NB4 (cell line): ENCODE data around the gene THOC6.
A peak's percentile ranks its signal among the peaks of the same experiment; 100 is the strongest.

Experiments
- DNase-seq: peaks from one replicate; pipeline ENCODE4 v3.0.0; 2010; ENCODE audit warnings: low read depth
- H3K4me3 ChIP-seq: one replicate; pipeline ENCODE4 v1.5.1; 2011; ENCODE audit warnings: mild to moderate bottlenecking, low read depth, low read length, moderate library complexity
- MYC ChIP-seq: IDR thresholded peaks from 2 replicates; pipeline ENCODE4 v1.6.1; 2011; ENCODE audit warnings: low read depth, low read length
- POLR2A ChIP-seq: IDR thresholded peaks from 2 replicates; pipeline ENCODE4 v1.6.1; 2011; ENCODE audit warnings: mild to moderate bottlenecking; ENCODE audit not compliant: insufficient read length; ENCODE audit errors: extremely low read depth
- TF ChIP-seq, protein P1 (sequence below): IDR thresholded peaks from 2 replicates; pipeline ENCODE4 v1.6.1; 2011; ENCODE audit warnings: low read depth, low read length
- TF ChIP-seq, protein P2 (sequence below): IDR thresholded peaks from one replicate; pipeline ENCODE4 v1.5.1; 2012; ENCODE audit warnings: low read depth, low read length

THOC6 gene

DNA sequence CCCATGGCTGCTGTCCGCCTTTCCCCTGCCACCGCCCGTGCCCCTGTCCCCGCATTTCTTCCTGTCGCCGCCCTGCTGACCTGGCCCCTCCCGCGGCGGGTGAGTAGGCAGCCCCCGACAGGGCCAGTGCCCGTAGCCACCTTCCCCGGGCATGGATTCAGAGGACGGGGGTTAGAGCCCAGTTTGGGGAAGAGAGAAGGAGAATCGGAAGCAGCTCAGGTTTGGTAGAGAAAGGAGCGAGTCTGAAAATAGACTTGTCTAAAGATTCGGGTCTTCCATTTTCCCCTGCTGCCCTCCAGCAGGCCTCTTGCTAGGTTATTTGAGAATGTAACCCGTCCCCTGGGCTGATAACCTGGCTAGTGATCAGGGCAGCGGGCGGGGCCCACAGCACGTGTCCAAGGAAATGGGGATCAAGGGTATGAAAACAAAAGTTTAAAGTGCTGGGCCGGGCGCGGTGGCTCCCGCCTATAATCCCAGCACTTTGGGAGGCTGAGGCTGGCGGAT, 19.0 kb upstream of the THOC6 start:
- H3K4me3 ChIP-seq = peak overlapping the region; percentile 56
- TF ChIP-seq MYC = no peak
- TF ChIP-seq, protein P1, sequence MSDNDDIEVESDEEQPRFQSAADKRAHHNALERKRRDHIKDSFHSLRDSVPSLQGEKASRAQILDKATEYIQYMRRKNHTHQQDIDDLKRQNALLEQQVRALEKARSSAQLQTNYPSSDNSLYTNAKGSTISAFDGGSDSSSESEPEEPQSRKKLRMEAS = no peak
- no peak for TF ChIP-seq POLR2A
- TF ChIP-seq, protein P2, sequence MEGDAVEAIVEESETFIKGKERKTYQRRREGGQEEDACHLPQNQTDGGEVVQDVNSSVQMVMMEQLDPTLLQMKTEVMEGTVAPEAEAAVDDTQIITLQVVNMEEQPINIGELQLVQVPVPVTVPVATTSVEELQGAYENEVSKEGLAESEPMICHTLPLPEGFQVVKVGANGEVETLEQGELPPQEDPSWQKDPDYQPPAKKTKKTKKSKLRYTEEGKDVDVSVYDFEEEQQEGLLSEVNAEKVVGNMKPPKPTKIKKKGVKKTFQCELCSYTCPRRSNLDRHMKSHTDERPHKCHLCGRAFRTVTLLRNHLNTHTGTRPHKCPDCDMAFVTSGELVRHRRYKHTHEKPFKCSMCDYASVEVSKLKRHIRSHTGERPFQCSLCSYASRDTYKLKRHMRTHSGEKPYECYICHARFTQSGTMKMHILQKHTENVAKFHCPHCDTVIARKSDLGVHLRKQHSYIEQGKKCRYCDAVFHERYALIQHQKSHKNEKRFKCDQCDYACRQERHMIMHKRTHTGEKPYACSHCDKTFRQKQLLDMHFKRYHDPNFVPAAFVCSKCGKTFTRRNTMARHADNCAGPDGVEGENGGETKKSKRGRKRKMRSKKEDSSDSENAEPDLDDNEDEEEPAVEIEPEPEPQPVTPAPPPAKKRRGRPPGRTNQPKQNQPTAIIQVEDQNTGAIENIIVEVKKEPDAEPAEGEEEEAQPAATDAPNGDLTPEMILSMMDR = no peak
- peak; percentile 57 for DNase-seq

DNA sequence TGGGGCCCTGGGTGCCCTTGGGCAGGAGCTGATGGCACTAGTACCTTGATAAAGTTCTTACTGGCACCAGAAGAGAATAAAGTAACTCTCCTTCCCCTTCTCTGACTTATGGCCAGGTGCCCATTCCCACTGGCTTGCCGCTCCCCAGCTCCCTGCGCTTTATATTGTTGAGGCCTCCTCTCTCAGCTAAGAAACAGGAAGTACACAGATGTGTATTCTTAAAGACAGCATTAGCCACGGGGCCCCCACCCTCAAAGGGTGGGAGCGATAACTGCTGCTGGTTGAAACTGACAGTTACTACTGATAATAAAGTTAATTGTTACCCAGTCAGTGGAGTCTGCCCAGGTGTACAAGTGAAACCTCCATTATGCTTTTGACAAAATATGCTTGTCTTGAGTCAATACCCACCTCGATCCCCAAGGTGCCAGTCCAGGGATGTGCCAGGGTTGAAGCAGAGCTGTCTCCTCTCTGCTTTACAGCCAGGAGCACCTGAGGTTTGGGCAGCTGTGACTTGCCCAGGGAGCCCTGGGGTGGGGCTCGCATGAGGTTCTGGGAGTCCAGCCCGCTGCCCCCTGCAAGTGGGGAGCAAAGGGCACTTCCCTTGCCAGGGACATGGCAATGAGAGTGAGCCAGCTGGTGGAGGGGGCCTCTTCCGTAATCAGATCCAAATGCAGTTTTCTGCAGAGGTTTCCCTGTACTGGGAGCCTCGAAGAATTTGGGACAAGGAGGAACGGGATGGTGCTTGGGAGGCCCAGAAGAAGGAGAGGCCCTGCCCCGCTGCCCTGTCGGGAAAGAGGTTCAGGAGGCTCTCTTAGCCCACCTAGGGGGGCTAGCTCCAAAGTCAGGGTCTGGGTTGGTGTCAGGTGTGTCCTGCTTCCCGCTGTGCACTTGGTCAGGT, 16.5 kb upstream of the THOC6 start:
- no peak for TF ChIP-seq POLR2A
- TF ChIP-seq, protein P2 = no peak
- TF ChIP-seq MYC = no peak
- TF ChIP-seq, protein P1 = no peak
- DNase-seq = peak; percentile 77
- H3K4me3 ChIP-seq = peak overlapping the region; percentile 27

DNA sequence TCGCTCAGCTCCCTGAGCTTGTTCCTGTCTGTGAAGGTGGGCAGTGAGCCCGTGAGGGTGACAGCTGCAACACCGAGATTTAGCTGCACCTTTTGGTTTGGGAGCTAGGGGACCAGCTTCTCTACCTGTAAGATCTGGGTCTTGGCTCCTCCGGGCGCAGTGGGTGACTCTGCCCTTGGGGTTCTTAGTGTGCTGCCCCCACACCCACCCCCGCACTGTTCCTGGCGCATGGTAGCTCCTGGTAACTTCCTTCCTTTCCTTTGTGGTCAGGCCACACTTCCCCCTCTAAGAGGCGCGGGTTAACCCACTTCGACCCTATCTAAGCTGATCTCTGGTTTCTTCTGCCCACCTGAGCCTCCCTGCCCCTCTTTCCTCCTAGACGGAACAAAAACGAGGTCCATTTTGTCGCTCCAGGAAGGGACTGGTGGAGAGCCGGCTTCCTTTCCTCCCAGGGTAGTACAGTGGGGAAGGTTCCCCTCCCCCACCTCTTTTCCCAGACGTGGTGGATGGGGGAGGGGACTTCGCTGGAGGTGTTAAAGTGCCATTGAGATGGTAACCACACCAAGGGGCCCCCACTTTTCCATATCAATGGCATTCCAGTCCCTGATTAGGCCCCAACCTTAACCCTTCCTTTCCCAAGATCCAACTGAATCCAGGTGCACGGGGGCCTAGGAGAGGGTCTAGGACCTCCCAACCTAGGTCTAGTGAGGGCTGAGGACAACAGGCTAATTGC, 15.7 kb upstream of the THOC6 start:
- H3K4me3 ChIP-seq = peak overlapping the region; percentile 27
- peak; percentile 88 for DNase-seq
- TF ChIP-seq, protein P1 = peak; percentile 71; the same call in 1 of the 2 replicates
- TF ChIP-seq MYC (peak; percentile 82), POLR2A (no peak)
- TF ChIP-seq, protein P2 = no peak

DNA sequence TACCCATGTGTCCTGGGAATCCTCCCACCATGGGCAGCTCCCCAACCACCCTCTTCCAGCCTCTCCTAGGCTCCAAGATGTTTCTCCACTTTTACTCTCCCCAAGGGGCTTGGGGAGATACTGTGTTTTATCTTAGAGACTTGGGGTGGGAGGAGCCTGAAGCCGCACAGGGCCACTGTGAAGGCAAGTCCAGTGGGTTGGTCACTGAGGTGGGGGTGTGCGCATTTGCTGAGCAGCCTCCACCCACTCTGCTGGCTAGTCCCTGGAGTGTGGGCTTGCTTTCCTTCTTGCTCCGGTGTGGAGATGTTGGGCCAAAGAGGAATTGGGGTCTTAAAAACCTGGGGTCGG, 15.2 kb upstream of the THOC6 start:
- TF ChIP-seq, protein P1 = no peak
- TF ChIP-seq MYC = no peak
- TF ChIP-seq, protein P2 = no peak
- TF ChIP-seq POLR2A = no peak
- peak; percentile 41 for DNase-seq
- H3K4me3 ChIP-seq = no peak overlapping the region

DNA sequence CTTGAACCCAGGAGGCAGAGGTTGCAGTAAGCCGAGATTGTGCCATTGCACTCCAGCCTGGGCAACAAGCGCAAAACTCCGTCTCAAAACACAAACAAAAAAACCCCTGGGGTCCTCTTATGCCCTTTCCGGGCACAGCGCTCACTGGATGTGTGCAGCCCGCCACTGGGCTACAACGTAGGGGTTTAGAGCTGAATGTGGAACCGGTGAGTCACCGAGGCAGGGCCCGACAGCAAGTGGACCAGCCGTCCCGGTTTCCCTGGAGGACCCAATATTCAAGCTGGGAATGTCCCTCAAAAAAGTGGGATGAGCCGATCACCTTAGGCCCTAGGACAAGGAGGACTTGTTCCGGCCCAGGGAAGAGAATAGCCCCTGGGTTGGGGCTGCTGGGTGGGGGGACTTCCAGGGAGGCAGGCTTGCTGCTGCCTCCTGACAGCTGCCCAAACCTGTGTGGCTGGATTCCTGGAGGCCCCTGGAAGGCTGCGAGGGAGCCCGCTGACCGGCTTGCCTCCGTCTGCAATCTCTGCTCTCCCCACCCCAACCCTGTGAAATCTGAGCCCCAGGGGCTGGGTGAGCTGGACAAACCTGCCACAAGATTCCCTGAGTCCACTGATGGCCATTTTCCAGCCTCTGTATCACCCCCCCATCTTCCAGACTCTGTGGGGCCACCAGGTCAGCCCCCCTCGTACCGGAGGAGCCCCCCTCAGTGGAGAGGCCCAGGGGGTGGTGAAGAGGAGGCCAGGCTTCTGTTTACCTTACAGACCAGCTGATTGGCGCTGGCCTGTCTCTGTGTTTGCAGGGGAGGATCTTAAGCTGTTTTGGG, 14.1 kb upstream of the THOC6 start:
- TF ChIP-seq, protein P2 = no peak
- TF ChIP-seq POLR2A = no peak
- no peak for TF ChIP-seq MYC
- TF ChIP-seq, protein P1 = no peak
- H3K4me3 ChIP-seq = no peak overlapping the region
- DNase-seq = no peak
